Activated B cell treated with CpG ODN at 0.5 μM for 24 hours (primary cell): Measurements from ENCODE around the gene PROCR. TPM values are rescaled to one million over a fixed set of nuclear protein-coding genes. Genes with fewer than 3 reads are reported as not detected.
"Not testable (repeated sequence)": the region's sequence is repeated elsewhere in the genome, so short reads cannot be mapped to it uniquely, and the experiment has no call there.

Source experiments
- ATAC-seq: fragments of 200-7000 bp; cut with Tn5 transposase; one replicate; pipeline ENCODE4 v1.10.0; 2021; ENCODE audit warnings: low read depth, mild to moderate bottlenecking, moderate library complexity
- CTCF ChIA-PET: fragments of 350-600 bp; sonication (Branson Sonifier 250); formaldehyde crosslinking; loops from one replicate; lab custom pipeline; 2021; ENCODE audit warnings: antibody characterized with exemption; lab: Charles Lee
- POLR2A ChIA-PET: fragments of 350-600 bp; sonication (Branson Sonifier 250); formaldehyde crosslinking; loops from one replicate; lab custom pipeline; 2021; ENCODE audit warnings: antibody characterized with exemption; lab: Charles Lee
- DNase-seq: peaks from one replicate; pipeline ENCODE4 v3.0.0; 2022
- H3K27ac Mint-ChIP-seq: one replicate; pipeline ENCODE4 v1.8.0; 2020; ENCODE audit warnings: mixed read lengths
- H3K27me3 Mint-ChIP-seq: one replicate; pipeline ENCODE4 v1.8.0; 2021; ENCODE audit warnings: mixed read lengths
- H3K36me3 Mint-ChIP-seq: one replicate; pipeline ENCODE4 v1.8.0; 2021; ENCODE audit warnings: low read depth, mixed read lengths
- H3K4me1 Mint-ChIP-seq: one replicate; pipeline ENCODE4 v1.8.0; 2021; ENCODE audit warnings: mixed read lengths
- H3K4me3 Mint-ChIP-seq: one replicate; pipeline ENCODE4 v1.8.0; 2020; ENCODE audit warnings: mild to moderate bottlenecking, mixed read lengths
- H3K9me3 Mint-ChIP-seq: one replicate; pipeline ENCODE4 v1.8.0; 2020; ENCODE audit warnings: mixed read lengths
- CTCF ChIP-seq: fragments of 200-600 bp; IDR thresholded peaks from one replicate; pipeline ENCODE4 v1.8.0; 2022; ENCODE audit warnings: antibody characterized with exemption, mild to moderate bottlenecking
- intact Hi-C: fragments of 100-400 bp; cut with micrococcal nuclease; formaldehyde crosslinking; loops from one replicate; pipeline ENCODE4 v1.15.1; 2024
- total RNA-seq: library from RNA; stranded (reverse); gene quantifications from 2 replicates; pipeline ENCODE4 v1.2.3, GENCODE V29; 2022

Gene PROCR
- total RNA-seq, 1 donor from 2014 or later: 0.40 TPM

DNA sequence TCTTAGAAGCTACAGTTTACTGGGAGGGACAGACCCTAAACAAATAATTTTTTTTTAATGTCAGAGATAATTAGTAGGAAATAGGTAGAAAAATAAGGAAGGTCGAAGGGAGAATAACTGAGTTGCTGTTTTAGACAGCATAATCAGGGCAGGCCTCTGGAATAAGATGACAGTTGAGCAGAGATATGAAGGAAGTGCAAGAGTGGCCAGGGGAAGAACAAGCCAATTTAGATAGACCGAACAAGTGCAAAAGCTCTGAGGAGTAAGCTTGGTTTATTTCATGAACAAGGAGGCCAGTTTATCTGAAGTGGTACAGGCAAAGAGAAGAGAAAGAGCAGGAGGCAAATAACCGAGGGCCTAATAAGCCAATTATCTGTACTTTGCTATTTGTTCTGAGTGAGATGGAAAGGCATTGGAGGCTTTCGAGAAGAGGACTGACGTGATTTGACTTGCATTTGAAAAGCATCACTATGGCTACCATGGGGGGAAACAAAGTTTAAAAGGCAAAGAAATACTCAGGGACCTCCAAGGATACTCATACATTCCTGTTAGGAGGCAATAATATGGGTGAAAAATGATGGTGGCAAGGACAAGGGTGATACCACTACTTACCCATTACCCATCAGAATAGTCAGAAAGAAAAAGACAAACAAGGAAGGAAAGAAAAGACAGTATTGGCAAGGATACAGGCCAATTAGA, 19.7 kb downstream of the PROCR start:
- ATAC-seq: no peak
- H3K36me3 Mint-ChIP-seq: peaks cover 6% of the 10 kb centered on the region
- POLR2A ChIA-PET: no interaction called here
- no peak for TF ChIP-seq CTCF
- no peak overlapping the region for H3K27ac Mint-ChIP-seq
- no peaks in the 10 kb centered on the region for H3K4me1 Mint-ChIP-seq
- H3K27me3 Mint-ChIP-seq: no peaks in the 10 kb centered on the region
- H3K9me3 Mint-ChIP-seq: peaks cover 4% of the 10 kb centered on the region
- H3K4me3 Mint-ChIP-seq: no peak overlapping the region
- CTCF ChIA-PET: no interaction called here
- DNase-seq: no peak
- intact Hi-C loops: no loop called here

DNA sequence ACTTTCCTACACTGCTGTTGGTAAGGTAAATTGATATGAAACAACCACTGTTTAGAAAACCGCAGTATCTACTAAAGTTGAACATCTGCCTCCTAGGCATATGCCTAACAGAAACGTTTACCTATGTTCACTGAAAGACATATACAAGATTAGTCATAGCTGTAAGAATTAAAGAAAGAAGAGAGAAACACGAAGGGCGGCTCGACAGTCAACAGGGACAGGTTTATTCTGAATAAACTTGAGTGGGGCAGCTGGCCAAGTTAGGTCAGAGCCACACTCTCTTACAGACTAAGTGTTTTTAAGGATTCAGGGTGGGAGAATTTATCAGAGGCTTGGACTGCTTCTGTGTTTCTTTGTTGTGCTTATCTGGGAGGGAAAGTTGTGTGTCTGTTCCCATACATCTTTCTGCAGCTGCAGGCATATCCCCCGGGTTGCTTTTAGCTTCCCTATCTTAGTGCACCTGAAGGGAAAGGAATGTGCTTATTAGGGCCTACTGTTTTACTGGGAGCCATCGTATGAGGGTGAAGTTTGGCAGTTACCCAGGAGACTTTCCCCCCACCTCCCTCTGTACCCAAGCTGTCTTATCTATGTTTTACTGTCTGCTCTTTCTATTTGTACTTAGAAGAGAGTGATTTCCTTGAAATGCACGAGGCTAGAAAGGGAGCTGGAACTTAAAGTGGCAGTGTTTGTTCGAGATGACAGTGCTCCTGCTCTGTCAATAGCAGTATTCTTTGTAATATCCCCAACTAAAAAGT, 20.4 kb downstream of the PROCR start:
- peaks cover 8% of the 10 kb centered on the region for H3K9me3 Mint-ChIP-seq
- TF ChIP-seq CTCF: no peak
- DNase-seq (no peak), ATAC-seq (no peak)
- CTCF ChIA-PET: no interaction called here
- peaks cover 8% of the 10 kb centered on the region for H3K36me3 Mint-ChIP-seq
- H3K27ac Mint-ChIP-seq: no peak overlapping the region
- no peaks in the 10 kb centered on the region for H3K27me3 Mint-ChIP-seq
- no peak overlapping the region for H3K4me3 Mint-ChIP-seq
- intact Hi-C loops: no loop called here
- no peaks in the 10 kb centered on the region for H3K4me1 Mint-ChIP-seq
- POLR2A ChIA-PET: no interaction called here

DNA sequence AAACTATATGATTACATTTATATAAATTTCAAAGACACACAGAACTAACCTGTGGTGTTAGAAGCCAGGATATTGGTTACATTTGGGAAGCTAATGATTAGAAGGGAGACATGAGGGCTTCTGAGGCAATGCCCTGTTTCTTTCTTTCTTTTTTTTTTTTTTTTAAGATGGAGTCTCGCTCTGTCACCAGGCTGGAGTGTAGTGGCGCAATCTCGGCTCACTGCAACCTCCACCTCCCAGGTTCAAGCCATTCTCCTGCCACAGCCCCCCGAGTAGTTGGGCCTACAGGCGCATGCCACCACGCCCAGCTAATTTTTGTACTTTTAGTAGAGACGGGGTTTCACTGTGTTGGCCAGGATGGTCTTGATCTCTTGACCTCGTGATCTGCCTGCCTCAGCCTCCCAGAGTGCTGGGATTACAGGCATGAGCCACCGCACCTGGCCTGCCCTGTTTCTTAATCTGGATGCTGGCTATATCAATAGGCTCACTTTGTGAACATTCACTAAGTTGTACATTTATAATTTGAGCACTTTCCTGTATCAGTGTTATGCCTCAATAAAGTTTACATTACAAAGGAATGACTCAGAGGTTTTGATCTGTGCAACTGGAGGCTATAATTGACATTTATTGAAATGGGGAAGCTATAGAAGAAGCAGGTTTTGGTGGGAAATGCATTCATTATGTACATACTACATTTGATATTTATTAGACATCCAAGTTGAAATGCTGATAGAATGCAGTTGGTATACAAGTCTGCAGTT, 21.3 kb downstream of the PROCR start:
- ATAC-seq, H3K4me1 Mint-ChIP-seq, H3K9me3 Mint-ChIP-seq, H3K27ac Mint-ChIP-seq, H3K36me3 Mint-ChIP-seq, H3K4me3 Mint-ChIP-seq, CTCF ChIA-PET, DNase-seq, intact Hi-C loops, H3K27me3 Mint-ChIP-seq: not testable (repeated sequence)
- POLR2A ChIA-PET: interaction anchor here (0.6 kb wide), 1 partner anchor 1910 kb away, joined by 5 read pairs; no protein-coding TSS in a partner anchor

- ATAC-seq: no peak
- TF ChIP-seq CTCF: no peak
- peaks cover 16% of the 10 kb centered on the region for H3K9me3 Mint-ChIP-seq
- H3K4me1 Mint-ChIP-seq: no peaks in the 10 kb centered on the region
- H3K27ac Mint-ChIP-seq: no peak overlapping the region
- peaks cover 11% of the 10 kb centered on the region for H3K36me3 Mint-ChIP-seq
- intact Hi-C loops: no loop called here
- H3K27me3 Mint-ChIP-seq: no peaks in the 10 kb centered on the region
- DNase-seq: no peak
- no peak overlapping the region for H3K4me3 Mint-ChIP-seq
- ChIA-PET POLR2A (no interaction called here), CTCF (no interaction called here)
Measured at GRCh38 chr20:35196313-35196712, 24.4 kb downstream of the PROCR start.

DNA sequence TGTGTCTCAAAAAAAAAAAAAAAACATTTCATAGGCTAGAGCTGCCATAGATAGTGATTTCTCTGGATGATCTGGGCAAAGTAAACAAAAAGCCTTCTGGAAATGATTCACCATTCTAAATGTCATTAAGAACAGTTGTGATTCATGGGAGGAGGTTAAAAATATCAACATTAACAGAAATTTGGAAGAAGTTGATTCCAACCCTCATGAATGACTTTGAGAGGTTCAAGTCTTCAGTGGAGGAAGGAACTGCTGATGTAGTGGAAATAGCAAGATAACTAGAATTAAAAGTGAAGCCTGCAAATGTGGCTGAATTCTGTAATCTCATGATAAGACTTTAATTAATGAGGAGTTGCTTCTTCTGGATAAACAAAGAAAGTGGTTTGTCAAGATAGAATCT, 27.9 kb downstream of the PROCR start:
- ATAC-seq (no peak), DNase-seq (no peak)
- H3K36me3 Mint-ChIP-seq: peaks cover 14% of the 10 kb centered on the region
- H3K4me1 Mint-ChIP-seq: no peaks in the 10 kb centered on the region
- intact Hi-C loops: loop anchor here (10.0 kb wide), 1 partner anchor 185 kb away; no protein-coding TSS in a partner anchor
- H3K9me3 Mint-ChIP-seq: peaks cover 16% of the 10 kb centered on the region
- no peak overlapping the region for H3K27ac Mint-ChIP-seq
- no peak overlapping the region for H3K4me3 Mint-ChIP-seq
- ChIA-PET CTCF (no interaction called here), POLR2A (no interaction called here)
- no peak for TF ChIP-seq CTCF
- no peaks in the 10 kb centered on the region for H3K27me3 Mint-ChIP-seq
